GM12892 (cell line): ENCODE results near the gene PPM1L.

Source experiments
- POLR2A ChIP-seq: IDR thresholded peaks from 2 replicates; pipeline ENCODE4 v1.6.1; 2011; ENCODE audit warnings: low read depth, low read length, control low read depth
- POLR2AphosphoS5 ChIP-seq: IDR thresholded peaks from 2 replicates; pipeline ENCODE4 v1.6.1; 2011; ENCODE audit warnings: low read depth, low read length, control low read depth
- TAF1 ChIP-seq: IDR thresholded peaks from 2 replicates; pipeline ENCODE4 v1.6.1; 2011; ENCODE audit warnings: low read depth, mild to moderate bottlenecking, control low read depth, low read length, borderline replicate concordance

GRCh38 chr3:160840590-160840989 is 84.6 kb downstream of the PPM1L start:
- TF ChIP-seq TAF1, result no peak
- TF ChIP-seq POLR2A, result no peak
- TF ChIP-seq POLR2AphosphoS5, result no peak
